AG09309 (cell line): Measurements from ENCODE around the gene GPC5.

Source experiments
- DNase-seq: peaks from one replicate; pipeline ENCODE4 v3.0.0-alpha.2; 2010; ENCODE audit warnings: low read depth
- H3K4me3 ChIP-seq: 2 replicates; pipeline ENCODE4 v1.5.1; 2011; ENCODE audit warnings: mild to moderate bottlenecking, low read depth, low read length, moderate library complexity; ENCODE audit not compliant: control insufficient read depth
- TF ChIP-seq, protein P1 (sequence below): IDR thresholded peaks from 2 replicates; pipeline ENCODE4 v1.5.1; 2011; ENCODE audit warnings: mild to moderate bottlenecking, low read depth, low read length, inconsistent platforms; ENCODE audit not compliant: insufficient read depth, control insufficient read depth; ENCODE audit errors: missing control alignments

Gene GPC5

DNA sequence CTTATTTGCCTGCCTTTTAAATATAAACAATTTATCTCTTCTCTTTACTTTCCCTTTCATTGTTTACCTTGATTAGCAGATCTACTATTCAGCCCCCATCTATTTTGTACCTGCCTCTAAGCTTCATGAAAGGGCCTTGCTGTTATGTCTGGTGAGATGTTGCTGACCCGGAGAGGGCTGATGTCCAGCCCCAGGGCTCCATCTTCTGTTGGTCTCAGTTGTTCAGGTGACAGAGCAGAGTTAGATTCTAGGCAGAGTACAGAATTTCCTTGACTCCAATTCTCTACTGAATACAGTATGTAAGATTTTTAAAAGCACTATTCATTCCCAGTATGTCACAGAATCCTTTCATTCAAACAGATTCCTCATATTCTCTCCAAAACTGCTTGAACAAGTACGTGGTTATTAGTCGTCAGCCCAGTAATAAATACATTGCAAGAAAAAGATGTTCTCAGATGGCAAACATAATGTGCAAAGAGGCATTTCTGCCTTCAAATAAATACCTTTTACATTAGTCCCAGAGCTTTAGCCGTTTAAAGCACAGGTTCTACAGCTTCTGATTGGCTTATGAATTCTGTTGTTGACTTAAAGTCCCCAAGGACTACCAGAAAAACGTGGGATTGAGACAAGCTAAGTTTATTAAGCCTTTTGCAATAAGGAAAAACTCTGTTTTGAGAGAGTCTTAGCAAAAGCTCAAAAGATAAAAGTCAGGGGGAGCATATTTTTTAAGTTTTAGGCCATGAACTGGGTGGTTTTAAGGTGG is 159.1 kb downstream of the GPC5 start:
- DNase-seq, result no peak
- no peak overlapping the region for H3K4me3 ChIP-seq
- TF ChIP-seq, protein P1, sequence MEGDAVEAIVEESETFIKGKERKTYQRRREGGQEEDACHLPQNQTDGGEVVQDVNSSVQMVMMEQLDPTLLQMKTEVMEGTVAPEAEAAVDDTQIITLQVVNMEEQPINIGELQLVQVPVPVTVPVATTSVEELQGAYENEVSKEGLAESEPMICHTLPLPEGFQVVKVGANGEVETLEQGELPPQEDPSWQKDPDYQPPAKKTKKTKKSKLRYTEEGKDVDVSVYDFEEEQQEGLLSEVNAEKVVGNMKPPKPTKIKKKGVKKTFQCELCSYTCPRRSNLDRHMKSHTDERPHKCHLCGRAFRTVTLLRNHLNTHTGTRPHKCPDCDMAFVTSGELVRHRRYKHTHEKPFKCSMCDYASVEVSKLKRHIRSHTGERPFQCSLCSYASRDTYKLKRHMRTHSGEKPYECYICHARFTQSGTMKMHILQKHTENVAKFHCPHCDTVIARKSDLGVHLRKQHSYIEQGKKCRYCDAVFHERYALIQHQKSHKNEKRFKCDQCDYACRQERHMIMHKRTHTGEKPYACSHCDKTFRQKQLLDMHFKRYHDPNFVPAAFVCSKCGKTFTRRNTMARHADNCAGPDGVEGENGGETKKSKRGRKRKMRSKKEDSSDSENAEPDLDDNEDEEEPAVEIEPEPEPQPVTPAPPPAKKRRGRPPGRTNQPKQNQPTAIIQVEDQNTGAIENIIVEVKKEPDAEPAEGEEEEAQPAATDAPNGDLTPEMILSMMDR, result no peak

- no peak overlapping the region for H3K4me3 ChIP-seq
- TF ChIP-seq, protein P1, result no peak
- no peak for DNase-seq
Measured at GRCh38 chr13:91563799-91564198, 165.4 kb downstream of the GPC5 start.

- no peak for DNase-seq
- H3K4me3 ChIP-seq, result no peak overlapping the region
- TF ChIP-seq, protein P1, result no peak
Measured at GRCh38 chr13:91564396-91564795, 166.0 kb downstream of the GPC5 start.

DNA sequence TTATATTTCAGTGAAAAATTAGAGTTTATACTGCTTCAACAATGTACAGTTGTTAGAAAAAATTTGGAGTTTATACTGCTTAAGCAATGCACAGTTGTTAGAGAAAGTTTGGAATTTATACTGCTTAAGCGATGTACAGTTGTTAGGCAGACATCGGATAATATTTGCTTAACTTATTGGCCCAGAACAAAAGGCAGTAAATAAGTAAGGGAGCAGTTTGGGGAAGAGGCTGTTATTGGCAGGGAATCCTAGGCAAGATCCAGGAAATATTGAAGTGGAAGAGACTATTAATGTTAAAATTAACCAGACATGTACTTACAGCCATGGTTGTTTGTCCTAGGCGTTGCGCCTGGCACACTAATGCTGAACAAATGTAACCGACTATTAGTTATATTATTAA is 166.9 kb downstream of the GPC5 start:
- no peak overlapping the region for H3K4me3 ChIP-seq
- TF ChIP-seq, protein P1, result no peak
- DNase-seq, result no peak

GRCh38 chr13:91567485-91568207 is 169.2 kb downstream of the GPC5 start:
- TF ChIP-seq, protein P1, result no peak
- H3K4me3 ChIP-seq, result no peak overlapping the region
- no peak for DNase-seq

DNA sequence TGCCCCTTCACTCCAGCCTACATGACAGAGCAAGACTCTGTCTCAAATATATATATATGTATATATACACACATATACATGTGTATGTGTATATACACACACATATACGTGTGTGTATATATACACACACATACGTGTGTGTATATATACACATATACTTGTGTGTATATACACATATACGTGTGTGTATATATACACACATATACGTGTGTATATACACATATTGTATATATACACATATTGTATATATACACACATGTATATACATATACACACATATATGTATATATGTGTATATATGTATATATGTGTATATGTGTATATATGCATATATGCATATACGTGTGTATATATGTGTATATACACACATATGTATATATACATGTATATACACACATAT is 173.3 kb downstream of the GPC5 start:
- no peak overlapping the region for H3K4me3 ChIP-seq
- TF ChIP-seq, protein P1, result no peak

GRCh38 chr13:91572439-91572838 is 174.0 kb downstream of the GPC5 start:
- H3K4me3 ChIP-seq, result no peak overlapping the region
- TF ChIP-seq, protein P1, result no peak
- DNase-seq, result no peak

More for the DNA sequence above, 173.3 kb downstream of the GPC5 start:
- no peak for DNase-seq
